A549 (cell line): ENCODE results near the gene FBXO15. TPM values are rescaled to one million over a fixed set of nuclear protein-coding genes. Genes with fewer than 3 reads are reported as not detected.

Source experiments
- ATAC-seq, 2 experiments: fragments of 200-7000 bp in 1 of 2; fragments of >200 bp in 1 of 2; cut with Nextera tagmentation in 1 of 2; cut with Tn5 transposase in 1 of 2; 3 replicates each; pipeline versions ENCODE4 v1.8.0 to v1.9.1; 2018 to 2020; ENCODE audit warnings: mild to moderate bottlenecking in 1 of 2, moderate library complexity in 1 of 2
- CTCF ChIA-PET: fragments of 300-600 bp; sonication (Branson Sonifier 250); formaldehyde crosslinking; extraction: SDS; loops from one replicate; lab custom pipeline; 2021; ENCODE audit warnings: antibody characterized with exemption, inconsistent platforms; lab: Yijun Ruan, JAX
- POLR2A ChIA-PET: fragments of 350-600 bp; formaldehyde crosslinking; extraction: SDS; loops from one replicate; lab custom pipeline; 2021; ENCODE audit warnings: antibody characterized with exemption, inconsistent platforms; lab: Yijun Ruan, JAX
- DNase-seq, 2 experiments: peaks; one replicate each; pipeline versions ENCODE4 v3.0.0 to v3.0.0-alpha.2; 2011 to 2016; ENCODE audit warnings: low read depth in 1 of 2, low spot score in 1 of 2
- FAIRE-seq: peaks from 2 replicates; lab custom pipeline; 2011; peaks lifted over from hg19 to GRCh38; lab: Jason Lieb, UNC
- H3K27ac ChIP-seq, 2 experiments: fragments of >200 bp; sonication (Bioruptor Twin); formaldehyde crosslinking; 3 replicates each; pipeline ENCODE4 v1.5.1; 2016 to 2017
- H3K4me1 ChIP-seq: fragments of >200 bp; sonication (Bioruptor Twin); formaldehyde crosslinking; 3 replicates; pipeline ENCODE4 v1.6.1; 2016
- H3K4me2 ChIP-seq: fragments of >200 bp; sonication (Bioruptor Twin); formaldehyde crosslinking; 3 replicates; pipeline ENCODE4 v1.6.1; 2016
- H3K4me3 ChIP-seq: fragments of >200 bp; sonication (Bioruptor Twin); formaldehyde crosslinking; 3 replicates; pipeline ENCODE4 v1.5.1; 2016
- H3K9me3 ChIP-seq: fragments of >200 bp; sonication (Bioruptor Twin); formaldehyde crosslinking; 3 replicates; pipeline ENCODE4 v1.6.1; 2016
- BHLHE40 ChIP-seq: IDR thresholded peaks from 2 replicates; pipeline ENCODE4 v1.6.1; 2012; ENCODE audit warnings: low read depth, low read length, inconsistent platforms
- CEBPB ChIP-seq, 2 experiments: fragments of >200 bp in 1 of 2; sonication (Bioruptor Twin) in 1 of 2; formaldehyde crosslinking in 1 of 2; IDR thresholded peaks; 2 replicates each; pipeline ENCODE4 v1.6.1; 2012 to 2016
- CHD2 ChIP-seq: fragments of 150-350 bp; IDR thresholded peaks from 2 replicates; pipeline ENCODE4 v1.6.1; 2014; ENCODE audit warnings: low read length; ENCODE audit not compliant: partially characterized antibody
- EHF ChIP-seq: fragments of 250-450 bp; sonication (Bioruptor Pico); IDR thresholded peaks from 2 replicates; pipeline ENCODE4 v1.5.0; 2020; ENCODE audit warnings: mild to moderate bottlenecking
- ESRRA ChIP-seq: fragments of 150-350 bp; IDR thresholded peaks from 2 replicates; pipeline ENCODE4 v1.6.1; 2014; ENCODE audit warnings: mild to moderate bottlenecking, low read length, borderline replicate concordance
- FOSL2 ChIP-seq, 2 experiments: fragments of 450-650 bp in 1 of 2; fragments of >200 bp in 1 of 2; sonication (Bioruptor Twin) in 1 of 2; formaldehyde crosslinking; IDR thresholded peaks; 2 replicates each; pipeline versions ENCODE4 v1.5.0 to v1.6.1; 2016 to 2020; ENCODE audit warnings: mild to moderate bottlenecking in 1 of 2, moderate library complexity in 1 of 2
- FOXS1 ChIP-seq: fragments of 250-450 bp; sonication (Bioruptor Pico); IDR thresholded peaks from 2 replicates; pipeline ENCODE4 v1.5.0; 2020; ENCODE audit warnings: mild to moderate bottlenecking, moderate library complexity
- HEYL ChIP-seq: fragments of 250-450 bp; sonication (Bioruptor Pico); IDR thresholded peaks from 2 replicates; pipeline ENCODE4 v1.8.0; 2021; ENCODE audit warnings: mild to moderate bottlenecking, moderate library complexity
- HOXB13 ChIP-seq: fragments of 250-450 bp; sonication (Bioruptor Pico); IDR thresholded peaks from 2 replicates; pipeline ENCODE4 v1.5.0; 2020; ENCODE audit warnings: low read depth, mild to moderate bottlenecking, moderate library complexity
- JUN ChIP-seq, 2 experiments: fragments of >200 bp; sonication (Bioruptor Twin); formaldehyde crosslinking; IDR thresholded peaks; 2 replicates in 1 of 2; 3 replicates in 1 of 2; pipeline ENCODE4 v1.6.1; 2016 to 2017
- KDM1A ChIP-seq: fragments of 200-600 bp; sonication (generic); IDR thresholded peaks from 2 replicates; pipeline ENCODE4 v1.6.1; 2016; ENCODE audit warnings: low read depth, mild to moderate bottlenecking
- MAZ ChIP-seq: fragments of 150-350 bp; IDR thresholded peaks from 2 replicates; pipeline ENCODE4 v1.6.1; 2014; ENCODE audit warnings: antibody characterized with exemption, low read depth, low read length, borderline replicate concordance
- MYC ChIP-seq: IDR thresholded peaks from 2 replicates; pipeline ENCODE4 v1.6.1; 2012; ENCODE audit warnings: mild to moderate bottlenecking, inconsistent platforms, low read length, improper control_type of control experiment, borderline replicate concordance
- NPAS2 ChIP-seq: fragments of 250-450 bp; sonication (Bioruptor Pico); IDR thresholded peaks from 2 replicates; pipeline ENCODE4 v1.8.0; 2022; ENCODE audit warnings: mild to moderate bottlenecking, moderate library complexity, borderline replicate concordance
- RARB ChIP-seq: fragments of 250-450 bp; sonication (Bioruptor Pico); IDR thresholded peaks from 2 replicates; pipeline ENCODE4 v1.8.0; 2021; ENCODE audit warnings: mild to moderate bottlenecking, moderate library complexity
- RNF2 ChIP-seq: fragments of 200-600 bp; sonication (generic); IDR thresholded peaks from 2 replicates; pipeline ENCODE4 v1.6.1; 2016; ENCODE audit warnings: low read depth, mild to moderate bottlenecking, antibody characterized with exemption, moderate library complexity, borderline replicate concordance
- SREBF2 ChIP-seq: fragments of 450-650 bp; IDR thresholded peaks from 2 replicates; pipeline ENCODE4 v1.6.1; 2014; ENCODE audit warnings: mild to moderate bottlenecking, moderate library complexity
- TP53 ChIP-seq: fragments of 250-450 bp; sonication (Bioruptor Pico); IDR thresholded peaks from 2 replicates; pipeline ENCODE4 v1.5.0; 2021; ENCODE audit warnings: mild to moderate bottlenecking, moderate library complexity
- ZC3H11A ChIP-seq: fragments of 450-650 bp; IDR thresholded peaks from 2 replicates; pipeline ENCODE4 v1.6.1; 2014; ENCODE audit warnings: antibody characterized with exemption, mild to moderate bottlenecking
- ZNF302 ChIP-seq: fragments of 250-450 bp; sonication (Bioruptor Pico); IDR thresholded peaks from 2 replicates; pipeline ENCODE4 v1.9.0; 2021; ENCODE audit warnings: inconsistent platforms, mild to moderate bottlenecking, moderate library complexity
- ZSCAN20 ChIP-seq: fragments of 250-450 bp; sonication (Bioruptor Pico); IDR thresholded peaks from 2 replicates; pipeline ENCODE4 v1.8.0; 2022; ENCODE audit warnings: mild to moderate bottlenecking, moderate library complexity
- WGBS: methylation state at CpG from one replicate; pipeline ENCODE4 v1.1.6; 2017; ENCODE audit errors: missing lambda C conversion rate; 5-methylcytosine and 5-hydroxymethylcytosine counted together
- polyA plus RNA-seq, 4 experiments: library from polyadenylated mRNA; depleted of rRNA in 3 of 4; stranded (reverse); fragments of >200 nt; fragmentation: RNase III in 1 of 4; extraction: RNeasy Plus Mini Kit Qiagen cat#74134 plus additional on column Dnase treatment in 1 of 4; gene quantifications; 2 replicates in 3 of 4; 3 replicates in 1 of 4; pipeline ENCODE4 v1.2.3, GENCODE V29; 2011 to 2017
- TF ChIP-seq, protein P1 (sequence below): fragments of 450-650 bp; IDR thresholded peaks from 2 replicates; pipeline ENCODE4 v1.6.1; 2014; ENCODE audit warnings: antibody characterized with exemption
- TF ChIP-seq, protein P2 (sequence below): fragments of 250-450 bp; sonication (Bioruptor Pico); IDR thresholded peaks from 2 replicates; pipeline ENCODE4 v1.5.0; 2021; ENCODE audit warnings: mild to moderate bottlenecking, moderate library complexity, borderline replicate concordance
- TF ChIP-seq, protein P3 (sequence below): fragments of 250-450 bp; sonication (Bioruptor Pico); IDR thresholded peaks from 2 replicates; pipeline ENCODE4 v1.5.0; 2020; ENCODE audit warnings: low read depth, mild to moderate bottlenecking, moderate library complexity
- TF ChIP-seq, protein P4 (sequence below): IDR thresholded peaks from 2 replicates; pipeline ENCODE4 v1.6.1; 2012; ENCODE audit warnings: low read depth, borderline replicate concordance
- TF ChIP-seq, protein P5 (sequence below): IDR thresholded peaks from 2 replicates; pipeline ENCODE4 v1.6.1; 2012
- TF ChIP-seq, protein P6 (sequence below): fragments of >200 bp; sonication (Bioruptor Twin); formaldehyde crosslinking; IDR thresholded peaks from 3 replicates; pipeline ENCODE4 v1.5.1; 2016

The FBXO15 gene
- polyA plus RNA-seq, 2 of the 4 experiments (the other 2 are of a cell fraction): 1.3 to 2.3 TPM

DNA sequence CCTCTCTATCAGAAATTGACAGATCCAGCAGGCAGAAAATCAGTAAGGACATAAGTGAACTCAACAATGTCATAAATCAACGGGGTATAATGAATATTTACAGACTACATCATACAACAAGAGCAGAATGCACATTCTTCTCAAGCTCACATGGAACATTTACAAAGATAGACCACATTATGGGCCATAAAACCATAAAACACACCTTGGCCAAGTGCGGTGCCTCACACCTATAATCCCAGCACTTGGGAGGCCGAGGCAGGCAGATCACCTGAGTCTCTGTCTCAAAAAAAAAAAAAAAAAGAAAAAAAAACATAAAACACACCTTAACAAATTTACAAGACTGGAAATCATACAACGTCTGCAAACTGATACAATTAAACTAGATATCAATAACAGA is 36.7 kb downstream of the FBXO15 start (continued):
- TF ChIP-seq RNF2 (no peak), SREBF2 (no peak)

DNA sequence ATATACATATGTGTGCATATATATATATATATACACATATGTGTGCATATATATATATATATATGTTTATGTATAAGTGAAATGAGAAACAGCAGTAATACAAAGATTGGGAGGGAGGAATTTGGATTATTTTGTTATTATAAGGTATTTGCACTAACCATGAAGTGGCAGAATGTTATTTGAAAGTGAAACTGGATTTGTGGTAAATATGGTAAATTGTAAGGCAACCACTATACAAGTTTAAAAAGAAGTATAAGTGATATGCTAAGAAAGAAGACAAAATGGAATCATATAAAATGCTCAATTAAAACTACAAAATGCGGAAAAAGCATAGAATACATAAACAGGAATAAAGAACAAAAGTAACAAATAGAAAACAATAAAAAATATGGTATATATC is 37.5 kb downstream of the FBXO15 start:
- WGBS: 95% methylated on average over 1 of the region's 1 CpG
- no peak for FAIRE-seq
- CTCF ChIA-PET: no interaction called here

DNA sequence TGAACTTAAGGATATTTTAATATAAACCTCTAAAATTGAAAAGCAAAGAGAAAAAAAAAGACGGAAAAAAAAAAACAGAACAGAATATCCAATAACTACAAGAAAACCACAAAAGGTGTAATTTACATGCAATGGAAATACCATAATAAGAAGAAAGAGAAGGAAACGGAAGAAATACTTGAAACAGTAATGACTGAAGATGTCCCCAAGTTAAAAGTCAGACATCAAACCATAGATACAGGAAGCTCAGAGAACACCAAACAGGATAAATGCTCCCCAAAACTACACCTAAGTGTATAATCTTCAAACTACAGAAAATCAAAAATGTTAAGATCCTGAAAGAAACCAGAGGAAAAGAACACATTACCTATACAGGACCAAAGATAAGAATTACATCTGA is 39.2 kb downstream of the FBXO15 start:
- no peak overlapping the region for H3K27ac ChIP-seq
- FAIRE-seq (no peak), ATAC-seq (no peak), DNase-seq (no peak)
- H3K9me3 ChIP-seq: no peaks in the 10 kb centered on the region
- H3K4me2 ChIP-seq: no peak overlapping the region
- POLR2A ChIA-PET: no interaction called here
- no peaks in the 10 kb centered on the region for H3K4me1 ChIP-seq
- TF ChIP-seq CEBPB (IDR thresholded peaks at IDR 0.05) (no peak), MYC (no peak), RNF2 (no peak), EHF (CRISPR knock-in tag) (no peak), ZNF302 (CRISPR knock-in tag) (no peak), KDM1A (no peak), TP53 (CRISPR knock-in tag) (no peak), FOSL2 (IDR thresholded peaks at IDR 0.05) (no peak), FOSL2 (CRISPR knock-in tag; IDR thresholded peaks at IDR 0.05) (no peak), NPAS2 (no peak)
- TF ChIP-seq, protein P1, sequence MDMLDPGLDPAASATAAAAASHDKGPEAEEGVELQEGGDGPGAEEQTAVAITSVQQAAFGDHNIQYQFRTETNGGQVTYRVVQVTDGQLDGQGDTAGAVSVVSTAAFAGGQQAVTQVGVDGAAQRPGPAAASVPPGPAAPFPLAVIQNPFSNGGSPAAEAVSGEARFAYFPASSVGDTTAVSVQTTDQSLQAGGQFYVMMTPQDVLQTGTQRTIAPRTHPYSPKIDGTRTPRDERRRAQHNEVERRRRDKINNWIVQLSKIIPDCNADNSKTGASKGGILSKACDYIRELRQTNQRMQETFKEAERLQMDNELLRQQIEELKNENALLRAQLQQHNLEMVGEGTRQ: no peak
- CTCF ChIA-PET: no interaction called here
- WGBS: 53% methylated on average over 2 of the region's 2 CpGs
- H3K4me3 ChIP-seq: no peak overlapping the region

More for the DNA sequence above, 37.5 kb downstream of the FBXO15 start:
- H3K27ac ChIP-seq: no peak overlapping the region
- no peak overlapping the region for H3K4me3 ChIP-seq
- H3K4me1 ChIP-seq: no peaks in the 10 kb centered on the region
- H3K9me3 ChIP-seq: no peaks in the 10 kb centered on the region
- DNase-seq: no peak
- TF ChIP-seq, protein P2, sequence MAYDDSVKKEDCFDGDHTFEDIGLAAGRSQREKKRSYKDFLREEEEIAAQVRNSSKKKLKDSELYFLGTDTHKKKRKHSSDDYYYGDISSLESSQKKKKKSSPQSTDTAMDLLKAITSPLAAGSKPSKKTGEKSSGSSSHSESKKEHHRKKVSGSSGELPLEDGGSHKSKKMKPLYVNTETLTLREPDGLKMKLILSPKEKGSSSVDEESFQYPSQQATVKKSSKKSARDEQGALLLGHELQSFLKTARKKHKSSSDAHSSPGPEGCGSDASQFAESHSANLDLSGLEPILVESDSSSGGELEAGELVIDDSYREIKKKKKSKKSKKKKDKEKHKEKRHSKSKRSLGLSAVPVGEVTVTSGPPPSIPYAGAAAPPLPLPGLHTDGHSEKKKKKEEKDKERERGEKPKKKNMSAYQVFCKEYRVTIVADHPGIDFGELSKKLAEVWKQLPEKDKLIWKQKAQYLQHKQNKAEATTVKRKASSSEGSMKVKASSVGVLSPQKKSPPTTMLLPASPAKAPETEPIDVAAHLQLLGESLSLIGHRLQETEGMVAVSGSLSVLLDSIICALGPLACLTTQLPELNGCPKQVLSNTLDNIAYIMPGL (CRISPR knock-in tag): no peak
- TF ChIP-seq HEYL (CRISPR knock-in tag) (no peak), FOXS1 (CRISPR knock-in tag) (no peak), RARB (CRISPR knock-in tag) (no peak), ZSCAN20 (CRISPR knock-in tag) (no peak)
- TF ChIP-seq, protein P3, sequence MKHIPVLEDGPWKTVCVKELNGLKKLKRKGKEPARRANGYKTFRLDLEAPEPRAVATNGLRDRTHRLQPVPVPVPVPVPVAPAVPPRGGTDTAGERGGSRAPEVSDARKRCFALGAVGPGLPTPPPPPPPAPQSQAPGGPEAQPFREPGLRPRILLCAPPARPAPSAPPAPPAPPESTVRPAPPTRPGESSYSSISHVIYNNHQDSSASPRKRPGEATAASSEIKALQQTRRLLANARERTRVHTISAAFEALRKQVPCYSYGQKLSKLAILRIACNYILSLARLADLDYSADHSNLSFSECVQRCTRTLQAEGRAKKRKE (CRISPR knock-in tag): no peak
- TF ChIP-seq, all 56 proteins: peak for 0
- H3K4me2 ChIP-seq: no peak overlapping the region
- POLR2A ChIA-PET: no interaction called here
- no peak for ATAC-seq

DNA sequence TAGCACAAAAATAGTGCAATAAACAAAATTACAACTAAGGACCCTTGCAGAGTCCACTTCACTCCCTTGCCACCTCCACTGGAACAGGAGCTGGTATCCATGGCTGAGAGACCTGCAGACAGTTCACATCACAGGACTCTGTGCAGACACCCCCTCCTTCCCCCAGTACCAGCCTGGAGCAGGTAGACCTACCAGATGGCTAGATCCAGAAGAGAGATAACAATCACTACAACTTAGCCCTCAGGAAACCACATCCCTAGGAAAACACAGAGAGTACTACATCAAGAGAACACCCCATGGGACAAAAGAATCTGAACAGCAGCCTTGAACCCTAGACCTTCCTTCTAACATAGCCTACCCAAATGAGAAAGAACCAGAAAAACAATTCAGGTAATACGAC is 49.8 kb downstream of the FBXO15 start:
- FAIRE-seq (no peak), DNase-seq (no peak), ATAC-seq (no peak)
- Histone ChIP-seq H3K4me2 (no peak overlapping the region), H3K4me3 (no peak overlapping the region), H3K27ac (no peak overlapping the region), H3K9me3 (no peaks in the 10 kb centered on the region), H3K4me1 (no peaks in the 10 kb centered on the region)
- ChIA-PET CTCF (interaction anchor here (1.7 kb wide), 1 partner anchor 15 kb away, joined by 5 read pairs; no protein-coding TSS in a partner anchor), POLR2A (no interaction called here)
- WGBS: 7% methylated on average over 1 of the region's 1 CpG
- TF ChIP-seq FOSL2 (IDR thresholded peaks at IDR 0.05) (no peak), FOSL2 (CRISPR knock-in tag; IDR thresholded peaks at IDR 0.05) (no peak), ESRRA (no peak), MAZ (no peak), CEBPB (IDR thresholded peaks at IDR 0.05) (no peak), TP53 (CRISPR knock-in tag) (no peak), ZC3H11A (no peak), BHLHE40 (no peak), HOXB13 (CRISPR knock-in tag) (no peak), CHD2 (no peak), JUN (IDR thresholded peaks at IDR 0.05) (no peak)
- TF ChIP-seq, protein P4, sequence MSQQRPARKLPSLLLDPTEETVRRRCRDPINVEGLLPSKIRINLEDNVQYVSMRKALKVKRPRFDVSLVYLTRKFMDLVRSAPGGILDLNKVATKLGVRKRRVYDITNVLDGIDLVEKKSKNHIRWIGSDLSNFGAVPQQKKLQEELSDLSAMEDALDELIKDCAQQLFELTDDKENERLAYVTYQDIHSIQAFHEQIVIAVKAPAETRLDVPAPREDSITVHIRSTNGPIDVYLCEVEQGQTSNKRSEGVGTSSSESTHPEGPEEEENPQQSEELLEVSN: no peak
- TF ChIP-seq, protein P5, sequence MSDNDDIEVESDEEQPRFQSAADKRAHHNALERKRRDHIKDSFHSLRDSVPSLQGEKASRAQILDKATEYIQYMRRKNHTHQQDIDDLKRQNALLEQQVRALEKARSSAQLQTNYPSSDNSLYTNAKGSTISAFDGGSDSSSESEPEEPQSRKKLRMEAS: no peak
- TF ChIP-seq, protein P6, sequence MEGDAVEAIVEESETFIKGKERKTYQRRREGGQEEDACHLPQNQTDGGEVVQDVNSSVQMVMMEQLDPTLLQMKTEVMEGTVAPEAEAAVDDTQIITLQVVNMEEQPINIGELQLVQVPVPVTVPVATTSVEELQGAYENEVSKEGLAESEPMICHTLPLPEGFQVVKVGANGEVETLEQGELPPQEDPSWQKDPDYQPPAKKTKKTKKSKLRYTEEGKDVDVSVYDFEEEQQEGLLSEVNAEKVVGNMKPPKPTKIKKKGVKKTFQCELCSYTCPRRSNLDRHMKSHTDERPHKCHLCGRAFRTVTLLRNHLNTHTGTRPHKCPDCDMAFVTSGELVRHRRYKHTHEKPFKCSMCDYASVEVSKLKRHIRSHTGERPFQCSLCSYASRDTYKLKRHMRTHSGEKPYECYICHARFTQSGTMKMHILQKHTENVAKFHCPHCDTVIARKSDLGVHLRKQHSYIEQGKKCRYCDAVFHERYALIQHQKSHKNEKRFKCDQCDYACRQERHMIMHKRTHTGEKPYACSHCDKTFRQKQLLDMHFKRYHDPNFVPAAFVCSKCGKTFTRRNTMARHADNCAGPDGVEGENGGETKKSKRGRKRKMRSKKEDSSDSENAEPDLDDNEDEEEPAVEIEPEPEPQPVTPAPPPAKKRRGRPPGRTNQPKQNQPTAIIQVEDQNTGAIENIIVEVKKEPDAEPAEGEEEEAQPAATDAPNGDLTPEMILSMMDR: no peak
